Kidney epithelial cell (primary cell): ENCODE results near the gene TNS2. TPM values are rescaled to one million over a fixed set of nuclear protein-coding genes. Genes with fewer than 3 reads are reported as not detected.
"Not testable (repeated sequence)": the region's sequence is repeated elsewhere in the genome, so short reads cannot be mapped to it uniquely, and the experiment has no call there.

Source experiments
- DNase-seq: peaks from one replicate; pipeline ENCODE4 v3.0.0-alpha.2; 2010; ENCODE audit warnings: low read depth
- H3K27me3 ChIP-seq: 2 replicates; pipeline ENCODE4 v1.6.0; 2011; ENCODE audit warnings: low read length; ENCODE audit not compliant: control insufficient read depth, insufficient read depth
- H3K36me3 ChIP-seq: 2 replicates; pipeline ENCODE4 v1.5.1; 2011; ENCODE audit warnings: low read length; ENCODE audit not compliant: control insufficient read depth, insufficient read depth
- H3K4me3 ChIP-seq: 2 replicates; pipeline ENCODE4 v1.5.1; 2011; ENCODE audit warnings: low read depth, mild to moderate bottlenecking, control low read depth, low read length
- total RNA-seq: library from RNA; depleted of rRNA; stranded (reverse); fragments of >200 nt; gene quantifications from 2 replicates; pipeline ENCODE4 v1.2.3, GENCODE V29; 2015
- TF ChIP-seq, protein P1 (sequence below): IDR thresholded peaks from 2 replicates; pipeline ENCODE4 v1.5.1; 2011; ENCODE audit warnings: mild to moderate bottlenecking, moderate library complexity, low read length, control low read depth, inconsistent platforms; ENCODE audit not compliant: insufficient read depth, poor library complexity, severe bottlenecking

TNS2 gene
- total RNA-seq, 1 donor from 2014 or later: 3.8 TPM

DNA sequence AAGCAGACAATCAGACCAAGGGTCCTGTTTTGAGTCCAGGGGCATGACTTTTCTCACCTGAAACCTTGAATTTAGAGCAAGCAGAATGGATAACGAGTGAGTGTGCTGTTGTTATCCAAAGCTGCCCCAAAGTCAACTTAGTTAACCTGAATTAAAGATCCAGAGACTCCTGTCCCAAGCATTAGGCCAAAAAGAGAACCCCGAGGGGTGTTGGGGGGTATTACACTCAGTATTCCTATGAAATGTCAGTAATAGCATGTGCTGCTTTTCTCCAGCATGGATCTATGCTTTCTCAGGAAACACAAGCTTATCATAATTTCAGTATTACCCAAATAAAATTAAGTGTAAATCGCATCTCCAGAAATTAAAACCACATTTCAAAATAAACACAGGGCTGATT, 24.6 kb upstream of the TNS2 start:
- H3K27me3 ChIP-seq: no peaks in the 10 kb centered on the region
- H3K36me3 ChIP-seq: peaks cover 1% of the 10 kb centered on the region
- DNase-seq: no peak

DNA sequence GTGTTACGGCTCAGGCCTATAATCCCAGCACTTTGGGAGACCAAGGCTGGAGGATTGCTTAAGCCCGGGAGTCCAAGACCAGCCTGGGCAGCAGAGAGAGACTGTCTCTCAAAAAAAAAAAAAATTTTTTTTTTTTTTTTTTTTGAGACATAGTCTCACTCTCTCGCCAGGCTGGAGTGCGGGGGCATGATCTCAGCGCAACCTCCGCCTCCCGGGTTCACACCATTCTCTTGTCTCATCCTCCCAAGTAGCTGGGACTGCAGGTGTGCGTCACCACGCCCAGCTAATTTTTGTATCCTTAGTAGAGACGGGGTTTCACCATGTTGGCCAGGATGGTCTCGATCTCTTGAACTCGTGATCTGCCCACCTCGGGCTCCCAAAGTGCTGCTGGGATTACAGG, 22.9 kb upstream of the TNS2 start:
- not testable (repeated sequence) for H3K27me3 ChIP-seq, H3K36me3 ChIP-seq, H3K4me3 ChIP-seq, DNase-seq

More for the DNA sequence above, 24.6 kb upstream of the TNS2 start:
- no peak overlapping the region for H3K4me3 ChIP-seq
- TF ChIP-seq, protein P1, sequence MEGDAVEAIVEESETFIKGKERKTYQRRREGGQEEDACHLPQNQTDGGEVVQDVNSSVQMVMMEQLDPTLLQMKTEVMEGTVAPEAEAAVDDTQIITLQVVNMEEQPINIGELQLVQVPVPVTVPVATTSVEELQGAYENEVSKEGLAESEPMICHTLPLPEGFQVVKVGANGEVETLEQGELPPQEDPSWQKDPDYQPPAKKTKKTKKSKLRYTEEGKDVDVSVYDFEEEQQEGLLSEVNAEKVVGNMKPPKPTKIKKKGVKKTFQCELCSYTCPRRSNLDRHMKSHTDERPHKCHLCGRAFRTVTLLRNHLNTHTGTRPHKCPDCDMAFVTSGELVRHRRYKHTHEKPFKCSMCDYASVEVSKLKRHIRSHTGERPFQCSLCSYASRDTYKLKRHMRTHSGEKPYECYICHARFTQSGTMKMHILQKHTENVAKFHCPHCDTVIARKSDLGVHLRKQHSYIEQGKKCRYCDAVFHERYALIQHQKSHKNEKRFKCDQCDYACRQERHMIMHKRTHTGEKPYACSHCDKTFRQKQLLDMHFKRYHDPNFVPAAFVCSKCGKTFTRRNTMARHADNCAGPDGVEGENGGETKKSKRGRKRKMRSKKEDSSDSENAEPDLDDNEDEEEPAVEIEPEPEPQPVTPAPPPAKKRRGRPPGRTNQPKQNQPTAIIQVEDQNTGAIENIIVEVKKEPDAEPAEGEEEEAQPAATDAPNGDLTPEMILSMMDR: peak; percentile 5

DNA sequence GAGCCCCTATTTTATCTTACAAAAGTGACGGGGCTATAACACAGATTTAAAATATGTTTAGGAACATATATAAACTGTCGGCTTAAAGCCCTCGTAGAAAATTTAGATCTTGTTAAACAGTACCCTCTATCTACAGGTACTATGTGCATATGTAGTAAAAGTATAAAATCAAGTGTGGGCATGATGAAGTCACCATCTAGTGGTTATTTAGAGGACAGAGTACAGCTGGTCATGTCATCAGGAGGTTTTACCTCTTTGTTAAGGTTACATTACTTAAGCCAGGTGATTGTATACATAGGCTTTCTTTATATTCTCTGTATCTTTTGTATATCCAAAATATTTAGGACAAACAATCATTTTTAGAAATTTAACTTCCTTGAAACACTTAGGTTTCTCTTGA, 18.2 kb upstream of the TNS2 start:
- no peaks in the 10 kb centered on the region for H3K27me3 ChIP-seq
- no peak overlapping the region for H3K4me3 ChIP-seq
- TF ChIP-seq, protein P1: no peak
- H3K36me3 ChIP-seq: peaks cover 5% of the 10 kb centered on the region
- DNase-seq: no peak

DNA sequence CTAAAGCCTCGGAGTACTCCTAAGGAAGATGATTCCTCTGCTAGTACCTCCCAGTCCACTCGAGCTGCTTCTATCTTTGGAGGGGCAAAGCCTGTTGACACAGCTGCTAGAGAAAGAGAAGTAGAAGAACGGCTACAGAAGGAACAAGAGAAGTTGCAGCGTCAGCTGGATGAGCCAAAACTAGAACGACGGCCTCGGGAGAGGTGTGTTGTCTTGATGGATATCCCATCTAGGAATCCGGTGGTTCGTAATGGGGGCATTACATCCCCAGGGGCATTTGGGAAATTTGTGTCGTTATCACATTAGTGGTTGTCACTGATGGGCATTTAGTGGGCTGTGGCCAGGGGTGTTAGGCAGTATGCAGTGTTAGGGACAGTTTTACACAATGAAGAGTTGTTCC, 16.0 kb upstream of the TNS2 start:
- H3K4me3 ChIP-seq, H3K27me3 ChIP-seq, H3K36me3 ChIP-seq, DNase-seq: not testable (repeated sequence)

DNA sequence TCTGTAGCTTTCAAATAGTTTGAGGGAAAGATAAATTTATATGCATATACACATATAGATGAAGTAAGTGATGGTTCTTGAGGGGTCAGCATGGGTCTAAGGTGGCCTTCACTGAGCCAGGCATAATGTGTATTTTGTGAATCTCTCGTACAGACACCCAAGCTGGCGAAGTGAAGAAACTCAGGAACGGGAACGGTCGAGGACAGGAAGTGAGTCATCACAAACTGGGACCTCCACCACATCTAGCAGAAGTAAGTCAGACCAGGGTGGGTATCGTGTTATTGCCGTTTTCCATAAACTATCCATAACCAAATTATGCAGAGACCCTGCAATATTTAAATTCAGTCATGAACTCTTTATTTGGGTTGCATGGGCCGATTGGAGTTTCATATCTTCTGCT, 15.4 kb upstream of the TNS2 start:
- no peak for DNase-seq
- H3K36me3 ChIP-seq: peaks cover 6% of the 10 kb centered on the region
- H3K4me3 ChIP-seq: no peak overlapping the region
- TF ChIP-seq, protein P1: no peak
- no peaks in the 10 kb centered on the region for H3K27me3 ChIP-seq

DNA sequence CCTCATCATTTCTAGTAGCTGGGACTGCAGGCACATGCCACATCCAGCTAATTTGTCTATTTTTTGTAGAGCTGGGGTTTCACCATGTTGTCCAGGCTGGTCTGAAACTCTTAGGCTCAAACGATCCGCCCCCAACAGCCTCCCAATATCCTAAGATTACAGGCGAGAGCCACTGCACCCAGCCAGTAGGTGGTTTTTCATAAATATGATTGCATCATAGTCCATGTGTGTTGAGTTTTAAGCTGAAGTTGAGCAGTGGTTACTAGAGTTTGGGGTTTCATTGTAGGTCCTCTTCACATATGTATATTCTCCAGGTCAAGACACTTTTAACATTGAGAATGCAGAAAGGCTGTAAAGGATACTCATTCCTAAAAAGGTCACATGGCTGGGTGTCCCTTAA, 13.1 kb upstream of the TNS2 start:
- TF ChIP-seq, protein P1: no peak
- DNase-seq: no peak
- Histone ChIP-seq H3K27me3 (no peaks in the 10 kb centered on the region), H3K4me3 (no peak overlapping the region), H3K36me3 (peaks cover 4% of the 10 kb centered on the region)

DNA sequence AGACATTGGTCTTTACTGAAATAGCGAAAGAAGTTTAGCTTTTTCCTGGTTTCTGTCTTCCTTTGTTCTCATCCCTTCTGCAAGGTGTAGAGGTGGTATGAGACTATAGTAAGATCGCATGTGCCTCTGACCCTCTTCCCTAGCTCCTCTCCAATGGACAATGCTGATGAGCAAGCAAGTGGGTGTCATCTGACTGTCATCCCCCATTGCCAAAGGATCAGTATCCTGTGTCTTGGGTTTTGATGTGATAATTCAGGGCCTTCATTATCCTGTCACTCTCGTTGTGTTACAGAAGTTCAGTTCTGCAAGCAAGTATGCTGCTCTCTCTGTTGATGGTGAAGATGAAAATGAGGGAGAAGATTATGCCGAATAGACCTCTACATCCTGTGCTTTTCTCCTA, 10.0 kb upstream of the TNS2 start:
- DNase-seq: no peak
- peaks cover 1% of the 10 kb centered on the region for H3K36me3 ChIP-seq
- no peaks in the 10 kb centered on the region for H3K27me3 ChIP-seq
- TF ChIP-seq, protein P1: no peak
- no peak overlapping the region for H3K4me3 ChIP-seq
